HFFc6 (cell line): ENCODE data around the gene SHKBP1. TPM values are rescaled to one million over a fixed set of nuclear protein-coding genes. Genes with fewer than 3 reads are reported as not detected.

Experiments used
- DNase-seq: peaks from one replicate; pipeline ENCODE4 v3.0.0-alpha.2; 2018
- H3K27ac Mint-ChIP-seq: 2 replicates; pipeline ENCODE4 v1.8.0; 2020; ENCODE audit warnings: mild to moderate bottlenecking, mixed read lengths
- H3K27me3 Mint-ChIP-seq: 2 replicates; pipeline ENCODE4 v1.8.0; 2021; ENCODE audit warnings: mild to moderate bottlenecking, moderate library complexity, mixed read lengths; ENCODE audit not compliant: insufficient read depth
- H3K36me3 Mint-ChIP-seq: 2 replicates; pipeline ENCODE4 v1.8.0; 2021; ENCODE audit warnings: low read depth, mixed read lengths
- H3K4me1 Mint-ChIP-seq: 2 replicates; pipeline ENCODE4 v1.8.0; 2020; ENCODE audit warnings: low read depth, mixed read lengths
- H3K4me3 Mint-ChIP-seq: 2 replicates; pipeline ENCODE4 v1.8.0; 2020; ENCODE audit warnings: mild to moderate bottlenecking, moderate library complexity, mixed read lengths
- H3K9me3 Mint-ChIP-seq: 2 replicates; pipeline ENCODE4 v1.8.0; 2020; ENCODE audit warnings: mild to moderate bottlenecking, mixed read lengths
- total RNA-seq, 6 experiments: library from RNA; stranded (reverse); fragmentation: NEBNext Ultra II Directional; extraction: Animal tissue kit (Norgen Biotek cat#: 25700); gene quantifications; 2 replicates in 1 of 6; 3 replicates in 5 of 6; pipeline ENCODE4 v1.2.3, GENCODE V29; 2021
- TF ChIP-seq, protein P1 (sequence below): fragments of 200-600 bp; sonication (generic); IDR thresholded peaks from 2 replicates; pipeline ENCODE4 v1.5.0; 2021; ENCODE audit warnings: antibody characterized with exemption, mild to moderate bottlenecking

Gene SHKBP1
- total RNA-seq, 6 experiments from 2014 or later = 58.5 to 95.2 (median 83.0) TPM

DNA sequence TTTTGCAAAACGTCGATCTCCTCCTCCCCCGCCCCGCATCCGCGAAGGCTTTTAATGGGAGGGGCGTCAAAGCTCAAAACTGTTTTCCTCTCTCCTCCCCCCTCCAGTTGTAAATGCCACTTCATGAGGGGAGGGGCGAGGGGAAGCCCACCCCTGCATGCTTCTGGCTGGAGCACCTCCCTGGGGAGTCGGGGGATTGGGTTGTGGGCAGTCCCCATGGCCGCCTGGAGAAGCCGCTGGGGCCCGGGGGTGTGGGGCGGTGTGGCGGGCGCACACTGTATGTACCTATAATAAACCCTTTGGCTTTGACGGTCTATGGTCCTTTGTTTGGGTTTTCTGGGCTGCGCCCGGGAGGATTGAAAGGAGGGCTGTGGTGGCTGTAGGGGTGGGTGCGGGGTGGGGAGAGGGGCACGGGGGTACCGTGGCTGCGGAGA lies 505 bp upstream of the SHKBP1 start:
- Mint-ChIP-seq H3K36me3 (peaks cover 8% of the 10 kb centered on the region; the same call in 1 of the 2 replicates), H3K27me3 (peaks cover 2% of the 10 kb centered on the region), H3K4me3 (peak overlapping the region; percentile 91), H3K9me3 (no peaks in the 10 kb centered on the region), H3K4me1 (peaks cover 8% of the 10 kb centered on the region), H3K27ac (peak overlapping the region; percentile 70; the same call in 1 of the 2 replicates)
- no peak for DNase-seq
- TF ChIP-seq, protein P1, sequence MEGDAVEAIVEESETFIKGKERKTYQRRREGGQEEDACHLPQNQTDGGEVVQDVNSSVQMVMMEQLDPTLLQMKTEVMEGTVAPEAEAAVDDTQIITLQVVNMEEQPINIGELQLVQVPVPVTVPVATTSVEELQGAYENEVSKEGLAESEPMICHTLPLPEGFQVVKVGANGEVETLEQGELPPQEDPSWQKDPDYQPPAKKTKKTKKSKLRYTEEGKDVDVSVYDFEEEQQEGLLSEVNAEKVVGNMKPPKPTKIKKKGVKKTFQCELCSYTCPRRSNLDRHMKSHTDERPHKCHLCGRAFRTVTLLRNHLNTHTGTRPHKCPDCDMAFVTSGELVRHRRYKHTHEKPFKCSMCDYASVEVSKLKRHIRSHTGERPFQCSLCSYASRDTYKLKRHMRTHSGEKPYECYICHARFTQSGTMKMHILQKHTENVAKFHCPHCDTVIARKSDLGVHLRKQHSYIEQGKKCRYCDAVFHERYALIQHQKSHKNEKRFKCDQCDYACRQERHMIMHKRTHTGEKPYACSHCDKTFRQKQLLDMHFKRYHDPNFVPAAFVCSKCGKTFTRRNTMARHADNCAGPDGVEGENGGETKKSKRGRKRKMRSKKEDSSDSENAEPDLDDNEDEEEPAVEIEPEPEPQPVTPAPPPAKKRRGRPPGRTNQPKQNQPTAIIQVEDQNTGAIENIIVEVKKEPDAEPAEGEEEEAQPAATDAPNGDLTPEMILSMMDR = no peak

DNA sequence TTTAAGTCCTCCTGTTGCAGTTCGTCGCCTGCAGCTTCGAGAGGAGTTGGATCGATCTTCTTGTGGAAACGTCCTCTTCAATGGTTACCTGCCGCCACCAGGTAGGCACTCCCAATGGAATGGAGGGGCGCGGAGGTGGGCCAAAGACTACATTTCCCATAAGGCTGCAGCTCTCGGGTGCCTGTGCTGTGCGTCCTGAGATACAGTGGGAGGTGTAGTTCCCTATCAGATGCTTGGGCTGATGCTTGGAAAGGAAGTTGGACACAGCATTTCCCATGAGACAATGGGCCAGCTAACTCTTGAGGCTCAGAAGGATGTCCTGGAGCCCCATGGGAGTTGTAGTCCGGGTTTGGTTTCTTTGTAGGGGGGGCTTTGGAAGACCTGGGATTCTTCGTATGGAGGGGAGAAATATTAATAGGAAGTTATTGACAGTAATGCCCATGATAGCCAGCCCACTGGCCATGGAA lies 1.8 kb downstream of the SHKBP1 start:
- Mint-ChIP-seq H3K4me1 (peaks cover 7% of the 10 kb centered on the region), H3K36me3 (peaks cover 14% of the 10 kb centered on the region; the same call in 1 of the 2 replicates), H3K27me3 (no peaks in the 10 kb centered on the region; the same call in 1 of the 2 replicates), H3K27ac (no peak overlapping the region), H3K4me3 (peak overlapping the region; percentile 91), H3K9me3 (no peaks in the 10 kb centered on the region)
- DNase-seq = no peak
- TF ChIP-seq, protein P1 = no peak

DNA sequence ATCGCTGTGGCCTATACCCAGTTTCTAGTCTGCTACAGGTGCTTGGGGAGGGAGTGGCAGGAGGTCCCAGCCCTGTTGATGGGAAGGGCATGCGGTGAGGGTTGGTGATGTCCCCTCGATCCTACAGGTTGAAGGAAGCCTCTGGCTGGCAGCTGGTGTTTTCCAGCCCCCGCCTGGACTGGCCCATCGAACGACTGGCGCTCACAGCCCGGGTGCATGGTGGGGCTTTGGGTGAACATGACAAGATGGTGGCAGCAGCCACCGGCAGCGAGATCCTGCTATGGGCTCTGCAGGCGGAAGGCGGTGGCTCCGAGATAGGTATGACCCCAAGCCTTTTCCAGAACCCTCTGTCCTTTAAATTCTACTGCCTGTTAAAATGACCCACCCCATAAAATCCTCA lies 3.9 kb downstream of the SHKBP1 start:
- Mint-ChIP-seq H3K27me3 (no peaks in the 10 kb centered on the region; the same call in 1 of the 2 replicates), H3K4me1 (peaks cover 26% of the 10 kb centered on the region), H3K4me3 (no peak overlapping the region), H3K27ac (no peak overlapping the region), H3K36me3 (peaks cover 27% of the 10 kb centered on the region; the same call in 1 of the 2 replicates), H3K9me3 (no peaks in the 10 kb centered on the region)
- DNase-seq = no peak
- TF ChIP-seq, protein P1 = no peak

DNA sequence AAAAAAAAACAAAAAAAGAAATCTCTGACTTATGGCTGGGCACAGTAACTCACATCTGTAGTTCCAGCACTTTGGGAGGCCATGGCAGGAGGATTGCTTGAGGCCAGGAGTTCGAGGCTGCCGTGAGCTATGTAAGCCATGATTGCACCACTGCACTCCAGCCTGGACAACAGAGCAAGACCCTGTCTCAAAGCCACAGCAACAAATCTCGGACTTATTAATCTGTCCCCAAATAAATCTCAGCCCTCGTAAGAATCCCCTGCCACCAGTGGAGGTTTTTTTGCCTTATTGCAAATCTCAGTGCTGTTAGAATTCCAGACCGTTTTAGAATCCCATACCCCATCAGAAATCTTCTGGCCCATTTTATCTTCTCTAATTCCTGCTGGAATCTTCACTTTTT lies 4.9 kb downstream of the SHKBP1 start:
- Mint-ChIP-seq H3K9me3 (no peaks in the 10 kb centered on the region), H3K36me3 (peaks cover 35% of the 10 kb centered on the region; the same call in 1 of the 2 replicates), H3K4me1 (peaks cover 34% of the 10 kb centered on the region), H3K27me3 (no peaks in the 10 kb centered on the region; the same call in 1 of the 2 replicates), H3K4me3 (no peak overlapping the region), H3K27ac (no peak overlapping the region)
- TF ChIP-seq, protein P1 = no peak
- no peak for DNase-seq

DNA sequence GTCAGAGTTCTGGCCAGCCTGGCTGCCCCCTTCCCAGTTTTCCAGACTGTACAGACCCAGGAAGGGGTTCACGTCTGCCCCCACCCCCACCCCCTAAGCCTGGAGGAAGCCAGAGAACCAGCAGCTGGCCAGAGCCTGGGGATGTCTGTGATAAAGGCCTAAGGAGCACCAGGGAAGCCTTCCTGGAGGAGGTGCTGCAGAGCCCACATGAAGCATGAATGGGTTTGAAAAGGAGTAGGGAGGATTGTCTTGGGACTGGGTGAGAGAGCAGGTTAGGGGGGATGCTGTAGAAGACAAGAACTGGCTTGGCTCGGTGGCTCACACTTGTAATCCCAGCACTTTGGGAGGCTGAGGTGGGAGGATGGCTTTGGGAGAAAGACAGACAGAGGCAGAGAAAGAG lies 5.8 kb downstream of the SHKBP1 start:
- TF ChIP-seq, protein P1 = no peak
- DNase-seq = no peak
- Mint-ChIP-seq H3K27me3 (no peaks in the 10 kb centered on the region; the same call in 1 of the 2 replicates), H3K4me1 (peaks cover 34% of the 10 kb centered on the region), H3K9me3 (no peaks in the 10 kb centered on the region), H3K27ac (no peak overlapping the region), H3K4me3 (no peak overlapping the region), H3K36me3 (peaks cover 42% of the 10 kb centered on the region; the same call in 1 of the 2 replicates)
